Loucy (cell line): ENCODE data around the gene NFYA.
A peak's percentile ranks its signal among the peaks of the same experiment; 100 is the strongest.

Source experiments
- H2AFZ ChIP-seq: fragments of 200-600 bp; sonication (generic); 2 replicates; pipeline ENCODE4 v1.6.0; 2016; ENCODE audit warnings: antibody characterized with exemption, mild to moderate bottlenecking, low read length, moderate library complexity
- H3F3A ChIP-seq: fragments of 200-600 bp; 2 replicates; pipeline ENCODE4 v1.6.0; 2016; ENCODE audit warnings: antibody characterized with exemption, low read depth, mild to moderate bottlenecking
- H3K27me3 ChIP-seq: fragments of 200-600 bp; sonication (generic); 2 replicates; pipeline ENCODE4 v1.6.1; 2014; ENCODE audit warnings: low read length, mild to moderate bottlenecking; ENCODE audit not compliant: insufficient read depth, poor library complexity, severe bottlenecking
- H3K36me3 ChIP-seq: fragments of 200-600 bp; sonication (generic); 2 replicates; pipeline ENCODE4 v1.6.1; 2016; ENCODE audit warnings: low read length; ENCODE audit not compliant: insufficient read depth
- H3K4me1 ChIP-seq: fragments of 200-600 bp; sonication (generic); 2 replicates; pipeline ENCODE4 v1.5.1; 2014; ENCODE audit warnings: low read length, mild to moderate bottlenecking; ENCODE audit not compliant: insufficient read depth, poor library complexity, severe bottlenecking
- H3K4me2 ChIP-seq: fragments of 200-600 bp; sonication (generic); 2 replicates; pipeline ENCODE4 v1.6.0; 2014; ENCODE audit warnings: antibody characterized with exemption, low read length, low read depth, mild to moderate bottlenecking; ENCODE audit not compliant: poor library complexity, severe bottlenecking
- H3K4me3 ChIP-seq: fragments of 200-600 bp; sonication (generic); 2 replicates; pipeline ENCODE4 v1.5.1; 2014; ENCODE audit warnings: low read length, mild to moderate bottlenecking, mixed read lengths; ENCODE audit not compliant: poor library complexity, severe bottlenecking
- H3K79me2 ChIP-seq: fragments of 200-600 bp; sonication (generic); 2 replicates; pipeline ENCODE4 v1.6.1; 2014; ENCODE audit warnings: low read length; ENCODE audit not compliant: insufficient read depth
- H3K9ac ChIP-seq: fragments of 200-600 bp; sonication (generic); 2 replicates; pipeline ENCODE4 v1.6.0; 2014; ENCODE audit warnings: mild to moderate bottlenecking, low read depth, low read length, moderate library complexity; ENCODE audit not compliant: poor library complexity, severe bottlenecking
- H3K9me2 ChIP-seq: fragments of 200-600 bp; sonication (generic); replicated peaks from 2 replicates; pipeline ENCODE4 v1.6.1; 2016; ENCODE audit warnings: low read depth, low read length, mixed read lengths
- H3K9me3 ChIP-seq: fragments of 200-600 bp; sonication (generic); 2 replicates; pipeline ENCODE4 v1.6.1; 2014; ENCODE audit warnings: mild to moderate bottlenecking, antibody characterized with exemption, low read length, low read depth; ENCODE audit not compliant: insufficient read depth
- H4K20me1 ChIP-seq: fragments of 200-600 bp; sonication (generic); 2 replicates; pipeline ENCODE4 v1.6.0; 2014; ENCODE audit warnings: antibody characterized with exemption, low read length, mild to moderate bottlenecking; ENCODE audit not compliant: insufficient read depth, poor library complexity, severe bottlenecking
- CTCF ChIP-seq: fragments of 200-600 bp; sonication (generic); conservative IDR thresholded peaks from 2 replicates; pipeline ENCODE4 v1.5.1; 2014; ENCODE audit warnings: mild to moderate bottlenecking, antibody characterized with exemption, low read length
- EZH2phosphoT487 ChIP-seq: fragments of 200-600 bp; IDR thresholded peaks from 2 replicates; pipeline ENCODE4 v1.6.1; 2018; ENCODE audit warnings: antibody characterized with exemption, mild to moderate bottlenecking, moderate library complexity, borderline replicate concordance

NFYA gene

GRCh38 chr6:41079080-41079479 lies 6.3 kb downstream of the NFYA start:
- H3K27me3 ChIP-seq, result no peaks in the 10 kb centered on the region
- H3F3A ChIP-seq, result no peaks in the 10 kb centered on the region; the same call in 1 of the 2 replicates
- peaks cover 100% of the 10 kb centered on the region for H3K79me2 ChIP-seq
- H3K4me3 ChIP-seq, result no peak overlapping the region
- H3K4me2 ChIP-seq, result peak overlapping the region; percentile 100
- peaks cover 84% of the 10 kb centered on the region for H3K4me1 ChIP-seq
- TF ChIP-seq CTCF, result no peak
- TF ChIP-seq EZH2phosphoT487, result no peak
- H3K9me3 ChIP-seq, result no peaks in the 10 kb centered on the region
- peaks cover 56% of the 10 kb centered on the region for H3K36me3 ChIP-seq
- no peaks in the 10 kb centered on the region for H3K9me2 ChIP-seq
- peaks cover 93% of the 10 kb centered on the region for H4K20me1 ChIP-seq
- H2AFZ ChIP-seq, result no peak overlapping the region
- no peak overlapping the region for H3K9ac ChIP-seq

- H3K4me3 ChIP-seq, result peak overlapping the region; percentile 44
- peak overlapping the region; percentile 100 for H3K4me2 ChIP-seq
- no peak for TF ChIP-seq CTCF
- TF ChIP-seq EZH2phosphoT487, result no peak
- H3K9me3 ChIP-seq, result no peaks in the 10 kb centered on the region
- H3K4me1 ChIP-seq, result peaks cover 69% of the 10 kb centered on the region
- H4K20me1 ChIP-seq, result peaks cover 86% of the 10 kb centered on the region
- H3K9ac ChIP-seq, result peak overlapping the region; percentile 27
- H2AFZ ChIP-seq, result no peak overlapping the region
- peaks cover 99% of the 10 kb centered on the region for H3K79me2 ChIP-seq
- no peaks in the 10 kb centered on the region for H3K9me2 ChIP-seq
- peaks cover 72% of the 10 kb centered on the region for H3K36me3 ChIP-seq
- H3F3A ChIP-seq, result no peaks in the 10 kb centered on the region; the same call in 1 of the 2 replicates
- H3K27me3 ChIP-seq, result no peaks in the 10 kb centered on the region
Measured at GRCh38 chr6:41080621-41081020, 7.8 kb downstream of the NFYA start.

GRCh38 chr6:41083072-41083471 lies 10.3 kb downstream of the NFYA start:
- Histone ChIP-seq H3K27me3 (no peaks in the 10 kb centered on the region), H3K9ac (no peak overlapping the region), H3K9me2 (no peaks in the 10 kb centered on the region), H3K4me2 (peak overlapping the region; percentile 32), H3K4me3 (no peak overlapping the region), H3K36me3 (peaks cover 95% of the 10 kb centered on the region), H3F3A (no peaks in the 10 kb centered on the region), H3K4me1 (peaks cover 45% of the 10 kb centered on the region), H4K20me1 (peaks cover 77% of the 10 kb centered on the region), H3K79me2 (peaks cover 96% of the 10 kb centered on the region), H3K9me3 (no peaks in the 10 kb centered on the region), H2AFZ (no peak overlapping the region)
- TF ChIP-seq CTCF, result no peak
